HG03558 (cell line): Measurements from ENCODE around the gene CAMK4.

Source experiments
- ATAC-seq: cut with Tn5 transposase; IDR thresholded peaks from one replicate; pipeline ENCODE4 v1.9.1; 2021; ENCODE audit warnings: moderate number of reproducible peaks; ENCODE audit not compliant: unreplicated experiment; ENCODE audit errors: extremely low read depth

Gene CAMK4

GRCh38 chr5:111228520-111229220, 4.5 kb downstream of the CAMK4 start:
- ATAC-seq = no peak

GRCh38 chr5:111229221-111229835, 5.1 kb downstream of the CAMK4 start:
- no peak for ATAC-seq

DNA sequence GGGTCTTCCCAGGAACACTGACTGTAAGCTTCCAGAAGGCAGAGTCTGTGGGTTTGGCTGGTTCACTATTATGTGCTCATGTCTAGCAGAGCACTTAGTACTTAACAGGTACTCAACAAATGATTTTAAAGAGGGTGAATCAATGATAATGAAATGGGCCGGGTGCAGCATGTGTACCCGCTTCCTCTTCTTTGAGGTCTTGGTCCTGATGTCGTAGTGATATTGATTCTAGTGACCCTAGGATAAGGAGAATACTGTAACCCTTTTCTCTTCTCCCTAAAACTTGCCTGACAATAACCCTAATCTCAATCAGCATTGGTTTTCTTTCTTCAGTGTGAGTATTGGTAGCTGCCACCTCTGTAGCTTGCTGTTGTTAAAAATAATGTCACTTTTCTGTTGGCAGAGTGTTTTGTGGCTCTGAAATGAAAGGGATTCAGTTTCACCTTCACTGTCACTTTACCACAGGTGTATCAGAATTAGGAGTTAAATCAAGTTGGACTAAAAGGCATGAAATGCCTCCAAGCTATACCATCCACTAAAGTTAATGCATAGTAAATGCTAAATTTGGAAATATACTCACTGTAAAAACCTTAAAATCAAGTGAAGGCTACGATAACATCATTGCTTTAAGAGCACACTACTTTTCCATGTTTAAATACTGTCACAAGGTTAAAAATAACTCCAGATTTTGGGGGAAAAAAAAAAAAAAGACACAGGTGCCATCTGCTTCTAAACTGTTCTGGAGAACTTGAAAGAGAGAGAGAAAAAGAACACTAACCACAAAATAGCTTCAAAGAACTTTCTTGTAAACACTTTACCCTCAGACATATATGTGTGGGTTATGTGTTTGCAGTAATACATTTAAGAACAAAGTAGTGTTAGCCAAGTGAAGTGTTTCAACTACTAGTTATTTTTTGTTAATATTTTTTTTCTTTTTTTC, 6.0 kb downstream of the CAMK4 start:
- ATAC-seq = no peak

DNA sequence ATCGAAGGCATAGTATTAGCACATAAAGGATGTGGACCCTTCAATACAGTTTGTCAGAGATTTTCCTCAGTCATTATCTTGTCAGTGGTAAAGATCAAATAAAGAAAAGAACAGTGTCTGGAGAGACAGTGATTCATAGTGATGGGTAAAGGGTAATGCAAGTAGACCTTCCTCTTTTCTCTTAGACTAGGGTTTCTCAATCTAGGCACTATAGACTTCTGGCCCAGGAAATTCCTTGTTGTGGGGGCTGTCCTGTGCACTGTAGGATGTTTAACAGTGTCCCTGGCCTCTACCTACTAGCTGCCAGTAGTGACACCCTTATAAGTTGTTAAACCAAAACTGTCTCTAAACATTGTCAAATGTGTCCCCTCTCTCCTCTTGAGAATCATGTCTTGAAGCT, 6.9 kb downstream of the CAMK4 start:
- no peak for ATAC-seq

GRCh38 chr5:111232311-111233051, 8.3 kb downstream of the CAMK4 start:
- no peak for ATAC-seq

- no peak for ATAC-seq
These were observed 8.8 kb downstream of the CAMK4 start for GRCh38 chr5:111233052-111233374.

DNA sequence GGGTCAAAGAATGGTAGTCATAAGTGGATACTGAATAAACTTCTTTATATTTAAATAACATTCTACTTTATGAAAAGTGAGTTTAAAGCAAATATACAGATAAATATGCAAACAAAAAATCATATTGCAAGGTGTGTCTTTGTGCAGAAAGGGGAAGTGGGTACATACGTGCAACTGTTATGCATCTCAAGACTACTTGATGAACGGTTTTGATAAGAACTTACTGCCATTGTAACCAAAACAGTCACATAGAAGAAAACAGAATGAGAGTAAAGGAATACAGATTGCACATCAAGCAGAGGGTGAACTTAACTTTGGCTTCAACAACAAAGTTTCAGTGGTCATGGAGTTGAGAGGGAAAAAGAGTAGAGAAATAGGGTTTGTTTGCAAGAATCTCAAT, 9.9 kb downstream of the CAMK4 start:
- no peak for ATAC-seq

DNA sequence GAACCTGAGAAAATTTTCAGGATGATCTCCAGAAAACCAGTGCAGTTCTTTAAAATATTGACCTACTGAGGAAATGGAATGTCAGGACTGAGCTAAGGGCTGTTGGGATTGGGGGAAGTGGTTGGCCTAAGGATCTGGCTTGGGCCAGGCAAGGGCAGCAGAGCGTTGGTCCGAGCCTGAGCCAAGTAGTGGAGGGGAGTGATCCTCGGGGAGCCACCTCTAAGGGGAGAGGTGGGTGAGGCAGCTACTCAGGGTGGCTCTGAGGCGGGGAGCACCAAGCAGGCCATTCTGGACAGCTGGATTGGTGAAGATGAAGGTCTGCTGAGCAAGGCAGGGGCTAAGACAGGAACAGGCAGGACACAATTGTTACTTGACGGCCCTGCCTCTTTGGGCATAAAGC, 11.5 kb downstream of the CAMK4 start:
- no peak for ATAC-seq

DNA sequence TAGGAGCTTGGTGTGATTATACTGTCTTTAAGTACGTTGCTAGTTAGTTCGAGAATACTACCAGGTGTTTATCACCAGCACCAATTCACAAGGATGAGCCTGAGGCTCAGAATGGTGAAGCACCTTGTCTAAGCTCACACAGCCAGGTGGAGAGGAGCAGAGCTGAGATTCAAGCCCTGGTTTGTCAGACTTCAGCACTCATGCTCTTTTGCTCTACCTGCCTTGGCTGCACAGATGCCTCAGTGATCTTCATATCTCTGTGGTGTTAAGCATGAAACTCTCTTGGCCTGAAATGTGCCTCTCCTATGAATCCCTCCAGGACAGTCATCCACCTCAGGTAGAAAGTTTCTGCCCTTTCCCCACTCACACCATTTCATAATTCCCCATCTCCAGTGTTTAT, 12.2 kb downstream of the CAMK4 start:
- no peak for ATAC-seq

- no peak for ATAC-seq
These were observed 12.8 kb downstream of the CAMK4 start for GRCh38 chr5:111236995-111237394.

DNA sequence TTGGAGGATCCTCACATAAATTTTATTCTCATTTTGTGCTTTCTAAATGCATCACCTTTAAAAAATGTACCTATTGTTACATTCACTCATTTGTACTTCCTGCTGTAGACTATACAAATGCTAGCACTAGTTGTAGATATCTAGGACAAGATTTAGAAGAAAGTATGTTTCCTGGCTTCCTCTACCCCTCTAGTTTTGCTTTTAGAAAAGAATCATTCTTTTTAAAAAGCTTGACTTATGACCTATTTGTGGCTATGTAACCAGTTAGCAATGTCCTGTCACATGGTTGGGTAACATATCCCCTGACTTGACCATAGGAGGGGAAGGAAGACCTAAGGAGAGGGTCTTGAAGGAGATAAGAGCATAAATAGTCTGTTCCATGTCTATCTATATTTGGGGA, 13.3 kb downstream of the CAMK4 start:
- ATAC-seq = no peak

DNA sequence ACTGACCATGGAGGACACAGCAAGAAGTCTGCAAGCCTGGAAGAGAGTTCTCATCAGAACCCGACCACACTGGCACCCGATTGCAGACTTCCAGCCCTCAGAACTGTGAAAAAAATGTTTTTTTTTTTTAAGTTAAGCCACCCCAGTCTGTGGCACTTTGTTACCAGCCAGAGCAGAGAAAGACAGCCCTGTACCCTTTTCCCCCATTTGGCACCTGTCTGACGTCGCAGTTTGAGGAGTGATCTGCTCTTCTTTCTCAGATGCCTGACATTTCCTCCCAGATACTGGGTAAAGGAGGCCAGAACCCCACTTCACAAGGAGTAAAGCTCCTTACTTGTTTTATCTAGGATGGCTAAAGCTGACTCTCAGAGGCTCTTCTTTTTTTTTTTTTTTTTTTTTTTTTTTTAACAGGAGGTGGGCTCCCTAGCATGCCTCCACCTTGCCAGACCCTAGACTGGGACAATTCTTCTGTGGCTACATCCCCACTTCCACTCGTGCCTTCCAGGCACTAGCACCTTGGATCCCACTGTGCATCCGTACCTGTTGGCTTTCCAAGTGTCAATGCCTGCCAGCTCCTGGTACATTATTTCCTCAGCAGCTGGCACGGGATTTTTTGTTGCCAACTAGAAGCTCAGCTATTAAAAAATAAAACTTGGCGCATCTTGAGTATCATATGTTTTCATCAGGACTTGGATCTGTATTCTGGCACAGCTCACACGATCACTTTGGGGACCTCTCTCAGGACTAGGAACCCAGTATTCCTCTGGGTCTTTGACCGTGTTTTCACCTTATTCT, 14.4 kb downstream of the CAMK4 start:
- no peak for ATAC-seq

DNA sequence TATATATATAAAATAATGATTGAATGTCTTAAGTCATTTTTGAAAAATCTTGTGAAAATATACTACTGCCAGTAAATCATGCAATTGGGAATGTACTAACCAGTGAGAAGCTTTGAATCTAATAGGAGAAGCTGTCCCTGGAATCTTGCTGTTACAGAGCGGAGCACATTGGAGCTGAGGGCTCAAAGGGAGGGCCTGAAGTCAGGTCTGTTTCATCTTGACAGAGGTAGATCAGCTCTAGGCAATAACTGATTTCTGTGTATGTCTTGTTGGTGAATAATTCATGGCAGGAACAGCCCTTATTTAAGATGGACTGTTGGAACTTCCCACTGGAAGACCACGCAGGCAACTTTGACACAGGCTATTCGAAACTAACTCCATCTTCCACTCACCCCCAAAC, 17.5 kb downstream of the CAMK4 start:
- no peak for ATAC-seq

GRCh38 chr5:111242606-111243005, 18.4 kb downstream of the CAMK4 start:
- no peak for ATAC-seq

- no peak for ATAC-seq
These were observed 19.1 kb downstream of the CAMK4 start for GRCh38 chr5:111243318-111243717.

- ATAC-seq = no peak
These were observed 21.5 kb downstream of the CAMK4 start for GRCh38 chr5:111245654-111246053.

GRCh38 chr5:111246459-111246858, 22.3 kb downstream of the CAMK4 start:
- ATAC-seq = no peak

DNA sequence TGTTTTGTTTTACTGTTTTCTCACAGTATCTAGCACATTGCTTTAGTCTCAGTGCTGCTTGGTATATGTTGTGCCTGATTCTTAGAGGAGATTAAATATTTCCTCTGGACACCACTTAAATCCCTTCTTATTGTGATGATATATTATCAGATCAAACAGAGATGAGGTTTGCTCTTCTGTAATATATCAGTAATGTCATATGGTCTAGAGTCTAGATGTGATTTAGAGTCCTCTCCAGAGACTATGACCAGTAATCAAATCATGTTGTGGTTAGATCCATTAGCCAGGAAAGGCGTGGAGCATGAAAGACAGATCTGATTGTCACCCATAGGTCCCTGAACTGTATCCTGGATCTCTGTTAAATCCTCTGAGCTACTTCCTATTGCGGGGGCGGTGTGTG, 24.4 kb downstream of the CAMK4 start:
- ATAC-seq = no peak

- ATAC-seq = no peak
These were observed 27.7 kb downstream of the CAMK4 start for GRCh38 chr5:111251921-111252320.
